ENCODE results near the gene F13B. TPM values are rescaled to one million over a fixed set of nuclear protein-coding genes. Genes with fewer than 3 reads are reported as not detected.

F13B gene
- total and polyA plus RNA-seq, 2 of the 4 experiments (the other 2 are of a cell fraction) = not detected

- Histone ChIP-seq H4K91ac (ENCODE audit: insufficient read depth, low read depth, low read length) (no peak overlapping the region), H3K9me3 (ENCODE audit: control insufficient read depth, insufficient read depth, low read length) (no peaks in the 10 kb centered on the region), H3K4me3 (ENCODE audit: insufficient read depth, low read depth, low read length) (no peak overlapping the region), H2BK5ac (ENCODE audit: low read depth, low read length, poor library complexity, severe bottlenecking) (no peak overlapping the region), H4K20me1 (ENCODE audit: insufficient read depth, low read length) (no peaks in the 10 kb centered on the region), H3K27ac (ENCODE audit: insufficient read depth, low read length) (no peak overlapping the region), H3K9me1 (ENCODE audit: insufficient read depth, low read length) (no peaks in the 10 kb centered on the region), H3K14ac (replicated peaks; ENCODE audit: low read depth, low read length) (no peak overlapping the region), H3K4me2 (ENCODE audit: low read depth, low read length) (no peak overlapping the region), H4K8ac (ENCODE audit: low read depth in 2 of 2, low read length in 2 of 2) (no peak overlapping the region), H3K4ac (ENCODE audit: low read depth, low read length) (no peak overlapping the region), H3K27me3 (ENCODE audit: control insufficient read depth, insufficient read depth, low read length) (no peaks in the 10 kb centered on the region), H2AK5ac (ENCODE audit: low read depth, low read length) (no peak overlapping the region), H2BK15ac (ENCODE audit: low read depth, low read length) (no peak overlapping the region), H3K79me1 (ENCODE audit: low read depth in 1 of 2, low read length in 2 of 2) (no peaks in the 10 kb centered on the region), H2BK20ac (ENCODE audit: low read depth, low read length) (no peak overlapping the region), H3K18ac (ENCODE audit: low read depth, low read length) (no peak overlapping the region), H2AK9ac (replicated peaks; ENCODE audit: low read depth, low read length, poor library complexity) (no peak overlapping the region), H3K23ac (ENCODE audit: low read depth, low read length) (no peak overlapping the region), H3K36me3 (ENCODE audit: control insufficient read depth, insufficient read depth, low read length) (no peaks in the 10 kb centered on the region), H3K9ac (ENCODE audit: low read depth, low read length) (no peak overlapping the region), H2AFZ (replicated peaks; ENCODE audit: low read length, poor library complexity) (no peak overlapping the region), H3K56ac (ENCODE audit: extremely low read depth, insufficient read depth, low read length) (no peak overlapping the region), H2BK120ac (ENCODE audit: low read depth, low read length) (no peak overlapping the region), H3K4me1 (ENCODE audit: control insufficient read depth, insufficient read depth, low read length) (no peaks in the 10 kb centered on the region), H4K5ac (ENCODE audit: low read depth, low read length) (no peak overlapping the region)
- WGBS, 2 experiments (ENCODE audit: extremely low coverage in 2 of 2, insufficient read length in 1 of 2) = no CpG with 5 or more reads among the region's 2 CpGs
- intact Hi-C loops (cut with micrococcal nuclease) (no loop called here), dilution Hi-C loops (cut with HindIII; ENCODE audit: low sequenced_read_pairs, unreplicated experiment) (no loop called here), in situ Hi-C loops (cut with MboI; ENCODE audit: low sequenced_read_pairs) (no loop called here)
- no peak for TF ChIP-seq SMC3 (IDR thresholded peaks at IDR 0.05; ENCODE audit: low read depth, low read length)
- no peak for TF ChIP-seq CTCF (conservative IDR thresholded peaks at IDR 0.05; ENCODE audit: low read depth, low read length)
- peak; percentile 70 for TF ChIP-seq NFE2L2 (IDR thresholded peaks at IDR 0.05; ENCODE audit: low read depth, low read length)
- no TSS peak for BruUV-seq (replicated peaks)
- CTCF ChIA-PET = no interaction called here
- POLR2A ChIA-PET (ENCODE audit: unreplicated experiment) = no interaction called here
- ATAC-seq (ENCODE audit: low read depth) (no peak), DNase-seq (no peak)
These were observed 65.2 kb downstream of the F13B start for GRCh38 chr1:197001828-197002227.
